ENCODE measurements around the gene RTKN.
A peak's percentile ranks its signal among the peaks of the same experiment; 100 is the strongest.

RTKN gene, protein sequence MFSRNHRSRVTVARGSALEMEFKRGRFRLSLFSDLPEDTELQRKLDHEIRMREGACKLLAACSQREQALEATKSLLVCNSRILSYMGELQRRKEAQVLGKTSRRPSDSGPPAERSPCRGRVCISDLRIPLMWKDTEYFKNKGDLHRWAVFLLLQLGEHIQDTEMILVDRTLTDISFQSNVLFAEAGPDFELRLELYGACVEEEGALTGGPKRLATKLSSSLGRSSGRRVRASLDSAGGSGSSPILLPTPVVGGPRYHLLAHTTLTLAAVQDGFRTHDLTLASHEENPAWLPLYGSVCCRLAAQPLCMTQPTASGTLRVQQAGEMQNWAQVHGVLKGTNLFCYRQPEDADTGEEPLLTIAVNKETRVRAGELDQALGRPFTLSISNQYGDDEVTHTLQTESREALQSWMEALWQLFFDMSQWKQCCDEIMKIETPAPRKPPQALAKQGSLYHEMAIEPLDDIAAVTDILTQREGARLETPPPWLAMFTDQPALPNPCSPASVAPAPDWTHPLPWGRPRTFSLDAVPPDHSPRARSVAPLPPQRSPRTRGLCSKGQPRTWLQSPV

DNA sequence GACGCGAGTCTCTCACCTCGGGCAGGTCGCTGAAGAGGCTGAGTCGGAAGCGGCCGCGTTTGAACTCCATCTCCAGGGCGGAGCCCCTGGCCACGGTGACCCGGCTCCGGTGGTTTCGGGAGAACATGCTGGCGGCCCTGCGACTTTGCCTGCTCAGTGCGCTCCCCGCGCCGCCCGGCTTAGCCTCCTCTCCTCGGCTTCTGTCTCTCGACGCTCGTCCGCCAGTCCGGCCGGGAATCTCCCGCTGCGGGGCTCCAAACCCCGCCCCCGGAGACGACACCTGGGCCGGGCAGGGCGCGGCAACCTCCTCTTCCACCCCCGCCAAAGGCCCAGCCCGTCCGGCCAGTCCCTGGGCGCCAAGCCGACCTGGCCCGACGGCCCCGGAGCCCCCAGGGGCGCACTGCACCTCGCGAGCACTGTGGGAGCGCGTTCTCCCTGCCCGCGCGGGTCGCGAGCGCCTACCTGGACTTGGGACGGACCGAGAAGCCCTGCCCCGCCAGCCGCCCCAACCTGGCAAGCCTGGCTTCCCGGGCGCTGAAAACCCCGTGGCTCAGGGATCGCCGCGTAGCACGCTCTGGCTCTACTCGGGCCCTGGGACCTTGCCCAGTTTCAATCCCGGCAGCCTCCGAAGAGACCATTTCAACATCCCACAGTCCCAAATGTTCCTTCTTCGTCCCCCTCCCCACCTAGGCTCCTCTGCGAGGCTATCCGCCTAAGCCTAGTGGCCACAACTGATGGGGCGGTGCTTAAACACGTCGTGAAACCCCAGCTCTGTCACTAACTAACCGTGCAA is at the start of gene RTKN:
TSS of gene RTKN (minus strand) at position 248 of the 793 bp plus-strand sequence. CDS start at position 127, 121 bp downstream.
- TF ChIP-seq, protein P1, sequence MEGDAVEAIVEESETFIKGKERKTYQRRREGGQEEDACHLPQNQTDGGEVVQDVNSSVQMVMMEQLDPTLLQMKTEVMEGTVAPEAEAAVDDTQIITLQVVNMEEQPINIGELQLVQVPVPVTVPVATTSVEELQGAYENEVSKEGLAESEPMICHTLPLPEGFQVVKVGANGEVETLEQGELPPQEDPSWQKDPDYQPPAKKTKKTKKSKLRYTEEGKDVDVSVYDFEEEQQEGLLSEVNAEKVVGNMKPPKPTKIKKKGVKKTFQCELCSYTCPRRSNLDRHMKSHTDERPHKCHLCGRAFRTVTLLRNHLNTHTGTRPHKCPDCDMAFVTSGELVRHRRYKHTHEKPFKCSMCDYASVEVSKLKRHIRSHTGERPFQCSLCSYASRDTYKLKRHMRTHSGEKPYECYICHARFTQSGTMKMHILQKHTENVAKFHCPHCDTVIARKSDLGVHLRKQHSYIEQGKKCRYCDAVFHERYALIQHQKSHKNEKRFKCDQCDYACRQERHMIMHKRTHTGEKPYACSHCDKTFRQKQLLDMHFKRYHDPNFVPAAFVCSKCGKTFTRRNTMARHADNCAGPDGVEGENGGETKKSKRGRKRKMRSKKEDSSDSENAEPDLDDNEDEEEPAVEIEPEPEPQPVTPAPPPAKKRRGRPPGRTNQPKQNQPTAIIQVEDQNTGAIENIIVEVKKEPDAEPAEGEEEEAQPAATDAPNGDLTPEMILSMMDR (IDR thresholded peaks at IDR 0.05; ENCODE audit: borderline replicate concordance, extremely low read depth, low read length, poor library complexity, severe bottlenecking): no peak
- TF ChIP-seq EZH2 (IDR thresholded peaks at IDR 0.05; ENCODE audit: borderline replicate concordance, low read depth, low read length, severe bottlenecking): no peak
- peak within 1 kb of the TSS in 1 of 2 experiments; percentile 70; a peak in 2 of 4 replicates for H3K4me3 ChIP-seq (ENCODE audit: low read depth in 1 of 2, low read length in 2 of 2)
- ATAC-seq (ENCODE audit: insufficient read depth, low read depth) (no peak), DNase-seq (no peak)
- H4K20me1 ChIP-seq (ENCODE audit: insufficient read depth, low read length): no peaks in the 10 kb centered on the region
- H3K27ac ChIP-seq (ENCODE audit: low read length): peak within 1 kb of the TSS; percentile 65
- H3K36me3 ChIP-seq (ENCODE audit: insufficient read depth, low read length): no peaks in the 10 kb centered on the region
- peaks cover 40% of the 10 kb centered on the region for H3K4me1 ChIP-seq (ENCODE audit: insufficient read depth, low read length)
- peak within 1 kb of the TSS; percentile 85 for H3K4me2 ChIP-seq (ENCODE audit: insufficient read depth, low read length)
- peaks cover 5% of the 10 kb centered on the region; the same call in 1 of the 2 replicates for H3K79me2 ChIP-seq (ENCODE audit: insufficient read depth, low read length)
- no peaks in the 10 kb centered on the region for H3K9me3 ChIP-seq (ENCODE audit: insufficient read depth, low read length, severe bottlenecking)
- H2AFZ ChIP-seq (ENCODE audit: low read depth, low read length): peak within 1 kb of the TSS; percentile 86
- peak within 1 kb of the TSS; percentile 77 for H3K9ac ChIP-seq (ENCODE audit: low read depth, low read length)
- peaks cover 4% of the 10 kb centered on the region for H3K27me3 ChIP-seq (ENCODE audit: insufficient read depth, low read length, poor library complexity)

DNA sequence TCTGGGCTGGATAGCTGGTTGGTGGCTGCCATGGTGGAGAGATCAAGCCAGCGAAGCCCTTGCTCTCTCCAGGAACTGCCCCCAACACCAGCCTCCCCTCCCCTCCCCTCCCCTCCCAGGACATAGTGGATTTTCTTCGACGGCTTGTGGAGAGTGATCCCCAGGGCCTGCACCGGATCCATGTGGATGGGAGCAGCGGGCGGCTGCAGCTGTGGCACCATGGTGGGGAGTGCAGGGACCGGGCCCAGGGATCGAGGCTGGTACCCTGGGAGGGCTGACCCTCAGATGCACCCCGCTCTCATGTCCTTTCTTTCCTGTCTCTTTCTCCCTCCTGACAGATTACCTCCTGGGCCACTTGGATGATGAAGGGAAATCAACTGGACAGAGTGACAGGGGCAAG is 48.2 kb upstream of the RTKN start:
- Histone ChIP-seq H3K27ac (ENCODE audit: low read length) (no peak overlapping the region), H3K9ac (ENCODE audit: low read depth, low read length) (no peak overlapping the region), H4K20me1 (ENCODE audit: insufficient read depth, low read length) (no peaks in the 10 kb centered on the region), H3K9me3 (ENCODE audit: insufficient read depth, low read length, severe bottlenecking) (no peaks in the 10 kb centered on the region), H3K4me3 (ENCODE audit: low read depth in 1 of 2, low read length in 2 of 2) (no peak overlapping the region), H2AFZ (ENCODE audit: low read depth, low read length) (no peak overlapping the region), H3K36me3 (ENCODE audit: insufficient read depth, low read length) (peaks cover 84% of the 10 kb centered on the region), H3K27me3 (ENCODE audit: insufficient read depth, low read length, poor library complexity) (no peaks in the 10 kb centered on the region), H3K4me1 (ENCODE audit: insufficient read depth, low read length) (peaks cover 2% of the 10 kb centered on the region; the same call in 1 of the 2 replicates), H3K79me2 (ENCODE audit: insufficient read depth, low read length) (peaks cover 18% of the 10 kb centered on the region), H3K4me2 (ENCODE audit: insufficient read depth, low read length) (no peak overlapping the region)
- ATAC-seq (ENCODE audit: insufficient read depth, low read depth) (no peak), DNase-seq (no peak)
- TF ChIP-seq, protein P1 (IDR thresholded peaks at IDR 0.05; ENCODE audit: borderline replicate concordance, extremely low read depth, low read length, poor library complexity, severe bottlenecking): no peak
- TF ChIP-seq EZH2 (IDR thresholded peaks at IDR 0.05; ENCODE audit: borderline replicate concordance, low read depth, low read length, severe bottlenecking): no peak

DNA sequence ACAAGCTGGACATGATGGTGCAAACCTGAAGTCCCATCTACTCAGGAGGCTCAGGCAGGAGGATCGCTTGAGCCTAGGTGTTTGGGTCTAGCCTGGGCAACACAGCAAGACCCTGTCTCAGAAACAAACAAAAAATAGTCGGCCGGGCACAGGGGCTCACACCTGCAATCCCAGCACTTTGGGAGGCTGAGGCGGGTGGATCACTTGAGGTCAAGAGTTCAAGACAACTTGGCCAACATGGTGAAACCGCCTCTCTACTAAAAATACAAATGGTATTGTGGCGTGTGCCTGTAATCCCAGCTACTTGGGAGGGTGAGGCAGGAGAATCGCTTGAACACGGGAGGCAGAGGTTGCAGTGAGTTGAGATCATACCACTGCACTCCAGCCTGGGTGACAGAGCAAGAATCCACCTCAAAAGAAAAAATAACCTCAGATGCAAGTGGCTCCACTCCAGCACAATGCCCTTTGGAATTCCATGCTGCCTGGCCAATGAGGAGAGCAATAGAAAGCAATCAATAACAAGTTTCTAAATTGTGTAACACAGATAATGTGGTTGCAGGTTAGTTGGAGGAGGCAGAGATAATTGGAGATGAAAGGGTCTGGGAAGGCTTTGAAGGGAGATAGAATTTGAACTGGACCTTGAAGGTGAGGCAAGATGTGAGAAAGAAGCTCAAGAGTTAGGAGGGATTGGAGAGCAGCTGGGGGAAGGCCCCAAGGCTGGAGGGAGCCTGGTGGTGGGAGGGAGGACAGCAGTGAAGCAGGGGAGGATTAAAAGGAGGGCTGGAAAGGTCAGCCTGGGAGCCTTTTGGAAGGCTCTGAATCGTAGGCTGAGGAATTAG is 47.1 kb upstream of the RTKN start:
- Histone ChIP-seq H3K27ac (ENCODE audit: low read length) (no peak overlapping the region), H3K4me1 (ENCODE audit: insufficient read depth, low read length) (peaks cover 12% of the 10 kb centered on the region), H3K27me3 (ENCODE audit: insufficient read depth, low read length, poor library complexity) (no peaks in the 10 kb centered on the region), H3K36me3 (ENCODE audit: insufficient read depth, low read length) (peaks cover 79% of the 10 kb centered on the region), H3K4me3 (ENCODE audit: low read depth in 1 of 2, low read length in 2 of 2) (no peak overlapping the region), H2AFZ (ENCODE audit: low read depth, low read length) (no peak overlapping the region), H4K20me1 (ENCODE audit: insufficient read depth, low read length) (no peaks in the 10 kb centered on the region), H3K9me3 (ENCODE audit: insufficient read depth, low read length, severe bottlenecking) (no peaks in the 10 kb centered on the region), H3K79me2 (ENCODE audit: insufficient read depth, low read length) (peaks cover 25% of the 10 kb centered on the region), H3K4me2 (ENCODE audit: insufficient read depth, low read length) (no peak overlapping the region), H3K9ac (ENCODE audit: low read depth, low read length) (no peak overlapping the region)
- DNase-seq: no peak
- TF ChIP-seq, protein P1 (IDR thresholded peaks at IDR 0.05; ENCODE audit: borderline replicate concordance, extremely low read depth, low read length, poor library complexity, severe bottlenecking): no peak
- no peak for TF ChIP-seq EZH2 (IDR thresholded peaks at IDR 0.05; ENCODE audit: borderline replicate concordance, low read depth, low read length, severe bottlenecking)
- no peak; the same call in 2 of the 3 replicates for ATAC-seq (ENCODE audit: insufficient read depth, low read depth)

All from DND-41 (cell line).